ENCODE results near the gene TOMT.
"Not testable (repeated sequence)": the region's sequence is repeated elsewhere in the genome, so short reads cannot be mapped to it uniquely, and the experiment has no call there.

TOMT gene

GRCh38 chr11:72124046-72124445, 18.3 kb downstream of the TOMT start:
- H3K27ac Mint-ChIP-seq, result peak overlapping the region; percentile 21
- peaks cover 27% of the 10 kb centered on the region for H3K4me1 Mint-ChIP-seq (ENCODE audit: low read depth)
- intact Hi-C loops (cut with micrococcal nuclease), result no loop called here

GRCh38 chr11:72125956-72126355, 20.2 kb downstream of the TOMT start:
- H3K36me3 Mint-ChIP-seq (ENCODE audit: low read depth), result peaks cover 11% of the 10 kb centered on the region
- no peaks in the 10 kb centered on the region for H3K27me3 Mint-ChIP-seq
- H3K4me1 Mint-ChIP-seq (ENCODE audit: low read depth), result peaks cover 25% of the 10 kb centered on the region
- intact Hi-C loops (cut with micrococcal nuclease), result no loop called here
- no peak overlapping the region for H3K4me3 Mint-ChIP-seq
- H3K9me3 Mint-ChIP-seq, result peaks cover 14% of the 10 kb centered on the region
- H3K27ac Mint-ChIP-seq, result no peak overlapping the region

More at GRCh38 chr11:72124046-72124445, 18.3 kb downstream of the TOMT start:
- Mint-ChIP-seq H3K36me3 (ENCODE audit: low read depth) (peaks cover 8% of the 10 kb centered on the region), H3K4me3 (no peak overlapping the region), H3K27me3 (no peaks in the 10 kb centered on the region), H3K9me3 (peaks cover 10% of the 10 kb centered on the region)

GRCh38 chr11:72127923-72128322, 22.2 kb downstream of the TOMT start:
- H3K36me3 Mint-ChIP-seq (ENCODE audit: low read depth), result peaks cover 11% of the 10 kb centered on the region
- H3K4me3 Mint-ChIP-seq, result no peak overlapping the region
- intact Hi-C loops (cut with micrococcal nuclease), result no loop called here
- H3K27ac Mint-ChIP-seq, result no peak overlapping the region
- H3K27me3 Mint-ChIP-seq, result no peaks in the 10 kb centered on the region
- peaks cover 14% of the 10 kb centered on the region for H3K9me3 Mint-ChIP-seq
- peaks cover 34% of the 10 kb centered on the region for H3K4me1 Mint-ChIP-seq (ENCODE audit: low read depth)

- intact Hi-C loops (cut with micrococcal nuclease), result no loop called here
- no peak overlapping the region for H3K27ac Mint-ChIP-seq
- H3K36me3 Mint-ChIP-seq (ENCODE audit: low read depth), result peaks cover 11% of the 10 kb centered on the region
- peaks cover 30% of the 10 kb centered on the region for H3K4me1 Mint-ChIP-seq (ENCODE audit: low read depth)
- H3K9me3 Mint-ChIP-seq, result peaks cover 14% of the 10 kb centered on the region
- H3K4me3 Mint-ChIP-seq, result no peak overlapping the region
- no peaks in the 10 kb centered on the region for H3K27me3 Mint-ChIP-seq
Measured at GRCh38 chr11:72129381-72129780, 23.7 kb downstream of the TOMT start.

- peaks cover 11% of the 10 kb centered on the region for H3K36me3 Mint-ChIP-seq (ENCODE audit: low read depth)
- intact Hi-C loops (cut with micrococcal nuclease), result no loop called here
- H3K4me1 Mint-ChIP-seq (ENCODE audit: low read depth), result peaks cover 54% of the 10 kb centered on the region
- H3K4me3 Mint-ChIP-seq, result no peak overlapping the region
- H3K9me3 Mint-ChIP-seq, result peaks cover 23% of the 10 kb centered on the region
- peak overlapping the region; percentile 83 for H3K27ac Mint-ChIP-seq
- H3K27me3 Mint-ChIP-seq, result no peaks in the 10 kb centered on the region
Measured at GRCh38 chr11:72132646-72133045, 26.9 kb downstream of the TOMT start.

GRCh38 chr11:72135473-72135872, 29.7 kb downstream of the TOMT start, which contains the start of gene FOLR3:
FOLR3 (plus strand) TSS chr11:72135725; CDS start chr11:72135953, 228 bp downstream.
- Mint-ChIP-seq H3K27ac (peak within 1 kb of the TSS; percentile 73), H3K4me1 (ENCODE audit: low read depth) (peaks cover 68% of the 10 kb centered on the region)
- H3K36me3 Mint-ChIP-seq (ENCODE audit: low read depth); H3K27me3 Mint-ChIP-seq; intact Hi-C loops (cut with micrococcal nuclease); H3K4me3 Mint-ChIP-seq; H3K9me3 Mint-ChIP-seq: not testable (repeated sequence)

GRCh38 chr11:72135891-72136683, 30.4 kb downstream of the TOMT start:
- H3K36me3 Mint-ChIP-seq (ENCODE audit: low read depth), result no peaks in the 10 kb centered on the region

GRCh38 chr11:72136684-72137262, 31.0 kb downstream of the TOMT start:
- peak overlapping the region; percentile 73 for H3K27ac Mint-ChIP-seq
- peaks cover 81% of the 10 kb centered on the region for H3K4me1 Mint-ChIP-seq (ENCODE audit: low read depth)
- H3K27me3 Mint-ChIP-seq, result no peaks in the 10 kb centered on the region
- intact Hi-C loops (cut with micrococcal nuclease), result no loop called here
- peaks cover 9% of the 10 kb centered on the region for H3K9me3 Mint-ChIP-seq
- no peak overlapping the region for H3K4me3 Mint-ChIP-seq
- no peaks in the 10 kb centered on the region for H3K36me3 Mint-ChIP-seq (ENCODE audit: low read depth)

More at GRCh38 chr11:72135891-72136683, 30.4 kb downstream of the TOMT start:
- Mint-ChIP-seq H3K9me3 (peaks cover 9% of the 10 kb centered on the region), H3K4me3 (no peak overlapping the region), H3K4me1 (ENCODE audit: low read depth) (peaks cover 74% of the 10 kb centered on the region), H3K27ac (peak overlapping the region; percentile 73), H3K27me3 (no peaks in the 10 kb centered on the region)
- intact Hi-C loops (cut with micrococcal nuclease), result no loop called here

- no peak overlapping the region for H3K27ac Mint-ChIP-seq
- peaks cover 9% of the 10 kb centered on the region for H3K9me3 Mint-ChIP-seq
- H3K4me3 Mint-ChIP-seq, result no peak overlapping the region
- H3K4me1 Mint-ChIP-seq (ENCODE audit: low read depth), result peaks cover 71% of the 10 kb centered on the region
- H3K27me3 Mint-ChIP-seq, result no peaks in the 10 kb centered on the region
- intact Hi-C loops (cut with micrococcal nuclease), result no loop called here
- no peaks in the 10 kb centered on the region for H3K36me3 Mint-ChIP-seq (ENCODE audit: low read depth)
Measured at GRCh38 chr11:72138821-72139390, 33.2 kb downstream of the TOMT start.

- intact Hi-C loops (cut with micrococcal nuclease), result no loop called here
- H3K4me1 Mint-ChIP-seq (ENCODE audit: low read depth), result peaks cover 70% of the 10 kb centered on the region
- no peaks in the 10 kb centered on the region for H3K27me3 Mint-ChIP-seq
- H3K36me3 Mint-ChIP-seq (ENCODE audit: low read depth), result no peaks in the 10 kb centered on the region
- H3K27ac Mint-ChIP-seq, result no peak overlapping the region
- H3K9me3 Mint-ChIP-seq, result peaks cover 9% of the 10 kb centered on the region
- H3K4me3 Mint-ChIP-seq, result no peak overlapping the region
Measured at GRCh38 chr11:72139500-72139899, 33.8 kb downstream of the TOMT start.

- intact Hi-C loops (cut with micrococcal nuclease), result loop anchor here (5.0 kb wide), 1 partner anchor 98 kb away; no protein-coding TSS in a partner anchor
- Mint-ChIP-seq H3K27me3 (no peaks in the 10 kb centered on the region), H3K4me3 (no peak overlapping the region), H3K27ac (no peak overlapping the region), H3K9me3 (peaks cover 9% of the 10 kb centered on the region), H3K4me1 (ENCODE audit: low read depth) (peaks cover 59% of the 10 kb centered on the region), H3K36me3 (ENCODE audit: low read depth) (no peaks in the 10 kb centered on the region)
Measured at GRCh38 chr11:72140661-72141060, 34.9 kb downstream of the TOMT start.

- intact Hi-C loops (cut with micrococcal nuclease), result loop anchor here (5.0 kb wide), 1 partner anchor 99 kb away; no protein-coding TSS in a partner anchor
- Mint-ChIP-seq H3K27me3 (no peaks in the 10 kb centered on the region), H3K9me3 (peaks cover 9% of the 10 kb centered on the region), H3K4me1 (ENCODE audit: low read depth) (peaks cover 55% of the 10 kb centered on the region), H3K36me3 (ENCODE audit: low read depth) (no peaks in the 10 kb centered on the region), H3K27ac (no peak overlapping the region), H3K4me3 (no peak overlapping the region)
Measured at GRCh38 chr11:72141066-72141465, 35.3 kb downstream of the TOMT start.

- intact Hi-C loops (cut with micrococcal nuclease), result loop anchor here (5.0 kb wide), 1 partner anchor 100 kb away; no protein-coding TSS in a partner anchor
- not testable (repeated sequence) for H3K4me3 Mint-ChIP-seq; H3K36me3 Mint-ChIP-seq (ENCODE audit: low read depth); H3K9me3 Mint-ChIP-seq; H3K27me3 Mint-ChIP-seq; H3K27ac Mint-ChIP-seq
- H3K4me1 Mint-ChIP-seq (ENCODE audit: low read depth), result peaks cover 44% of the 10 kb centered on the region
Measured at GRCh38 chr11:72142086-72142485, 36.4 kb downstream of the TOMT start.

GRCh38 chr11:72142543-72142942, 36.8 kb downstream of the TOMT start:
- not testable (repeated sequence) for H3K27me3 Mint-ChIP-seq; H3K27ac Mint-ChIP-seq; H3K4me3 Mint-ChIP-seq; H3K9me3 Mint-ChIP-seq; H3K36me3 Mint-ChIP-seq (ENCODE audit: low read depth)
- intact Hi-C loops (cut with micrococcal nuclease), result loop anchor here (5.0 kb wide), 1 partner anchor 100 kb away; no protein-coding TSS in a partner anchor
- H3K4me1 Mint-ChIP-seq (ENCODE audit: low read depth), result peaks cover 41% of the 10 kb centered on the region

Data from dendritic cell treated with granulocyte-macrophage colony-stimulating factor and Interleukin-4, amounts not matched to agents 40 ng/mL and 50 ng/mL, for 4 days (primary cell).